Measurements from ENCODE around the gene MYO10. TPM values are rescaled to one million over a fixed set of nuclear protein-coding genes. Genes with fewer than 3 reads are reported as not detected.

MYO10 gene
- total RNA-seq, 4 donors from 2014 or later = 5.6 to 11.0 (median 6.4) TPM

- no peaks in the 10 kb centered on the region for H3K27me3 ChIP-seq
- H3K36me3 ChIP-seq = peaks cover 0 to 13% of the 10 kb centered on the region in 2 donors
- no peak for ATAC-seq
- peaks cover 0 to 17% (median 0%) of the 10 kb centered on the region in 3 donors for H3K4me1 ChIP-seq
- no peak overlapping the region for H3K27ac ChIP-seq
- no peak for TF ChIP-seq CTCF (IDR thresholded peaks at IDR 0.05)
- TF ChIP-seq POLR2A (IDR thresholded peaks at IDR 0.05) = no peak
- TF ChIP-seq POLR2AphosphoS5 (IDR thresholded peaks at IDR 0.05) = no peak
- no peak for TF ChIP-seq EP300 (IDR thresholded peaks at IDR 0.05)
- WGBS, 2 donors (ENCODE audit: low coverage in 1 of 2) = 88 to 96% methylated on average over 5 to 6 of the region's 6 CpGs
- no peak overlapping the region for H3K4me3 ChIP-seq
- no peaks in the 10 kb centered on the region for H3K9me3 ChIP-seq
These were observed 267.5 kb downstream of the MYO10 start for GRCh38 chr5:16668631-16669030.

- Histone ChIP-seq H3K36me3 (peaks cover 0 to 13% of the 10 kb centered on the region in 2 donors), H3K27ac (no peak overlapping the region), H3K4me3 (no peak overlapping the region), H3K27me3 (no peaks in the 10 kb centered on the region), H3K4me1 (peaks cover 0 to 17% (median 0%) of the 10 kb centered on the region in 3 donors), H3K9me3 (no peaks in the 10 kb centered on the region)
- TF ChIP-seq EP300 (IDR thresholded peaks at IDR 0.05) = no peak
- no peak for TF ChIP-seq POLR2AphosphoS5 (IDR thresholded peaks at IDR 0.05)
- TF ChIP-seq POLR2A (IDR thresholded peaks at IDR 0.05) = no peak
- no peak for TF ChIP-seq CTCF (IDR thresholded peaks at IDR 0.05)
- no peak for ATAC-seq
- WGBS, 2 donors (ENCODE audit: low coverage in 1 of 2) = 80 to 91% methylated on average over 1 to 8 of the region's 11 CpGs
These were observed 267.9 kb downstream of the MYO10 start for GRCh38 chr5:16668194-16668593.

GRCh38 chr5:16666883-16667398 is 269.1 kb downstream of the MYO10 start:
- no peak for ATAC-seq
- H3K9me3 ChIP-seq = no peaks in the 10 kb centered on the region
- no peak overlapping the region for H3K27ac ChIP-seq
- H3K4me3 ChIP-seq = no peak overlapping the region
- 33 to 42% methylated on average over 6 to 11 of the region's 11 CpGs for WGBS, 2 donors (ENCODE audit: low coverage in 1 of 2)
- peaks cover 0 to 17% (median 0%) of the 10 kb centered on the region in 3 donors for H3K4me1 ChIP-seq
- H3K36me3 ChIP-seq = peaks cover 0 to 6% of the 10 kb centered on the region in 2 donors
- no peaks in the 10 kb centered on the region for H3K27me3 ChIP-seq
- TF ChIP-seq POLR2A (IDR thresholded peaks at IDR 0.05) (no peak), POLR2AphosphoS5 (IDR thresholded peaks at IDR 0.05) (no peak), EP300 (IDR thresholded peaks at IDR 0.05) (no peak), CTCF (IDR thresholded peaks at IDR 0.05) (peak in 3 of 4 experiments; percentile 29 to 41 (median 39))

- H3K36me3 ChIP-seq = peaks cover 0 to 6% of the 10 kb centered on the region in 2 donors
- 80 to 84% methylated on average over 3 to 11 of the region's 19 CpGs for WGBS, 2 donors (ENCODE audit: low coverage in 1 of 2)
- H3K27ac ChIP-seq = no peak overlapping the region
- no peaks in the 10 kb centered on the region for H3K9me3 ChIP-seq
- ATAC-seq = no peak
- TF ChIP-seq CTCF (IDR thresholded peaks at IDR 0.05) (no peak), POLR2A (IDR thresholded peaks at IDR 0.05) (no peak), POLR2AphosphoS5 (IDR thresholded peaks at IDR 0.05) (no peak), EP300 (IDR thresholded peaks at IDR 0.05) (no peak)
- peaks cover 0 to 17% (median 0%) of the 10 kb centered on the region in 3 donors for H3K4me1 ChIP-seq
- no peaks in the 10 kb centered on the region for H3K27me3 ChIP-seq
- no peak overlapping the region for H3K4me3 ChIP-seq
These were observed 269.8 kb downstream of the MYO10 start for GRCh38 chr5:16666130-16666882.

- Histone ChIP-seq H3K36me3 (peaks cover 0 to 6% of the 10 kb centered on the region in 2 donors), H3K4me3 (no peak overlapping the region), H3K27me3 (no peaks in the 10 kb centered on the region), H3K9me3 (no peaks in the 10 kb centered on the region), H3K27ac (no peak overlapping the region), H3K4me1 (peaks cover 0 to 17% (median 0%) of the 10 kb centered on the region in 3 donors)
- TF ChIP-seq POLR2AphosphoS5 (IDR thresholded peaks at IDR 0.05) (no peak), EP300 (IDR thresholded peaks at IDR 0.05) (no peak), CTCF (IDR thresholded peaks at IDR 0.05) (no peak), POLR2A (IDR thresholded peaks at IDR 0.05) (no peak)
- WGBS, 2 donors (ENCODE audit: low coverage in 1 of 2) = 47 to 48% methylated on average over 3 of the region's 3 CpGs
- no peak for ATAC-seq
These were observed 270.5 kb downstream of the MYO10 start for GRCh38 chr5:16665601-16666000.
